HEK293T (cell line): ENCODE measurements around the gene DLG2.

ENCODE experiments used
- CTCF ChIA-PET: fragments of 350-600 bp; formaldehyde crosslinking; extraction: SDS; loops from one replicate; lab custom pipeline; 2021; ENCODE audit warnings: antibody characterized with exemption, inconsistent platforms; lab: Yijun Ruan, JAX
- POLR2A ChIA-PET: fragments of 350-600 bp; formaldehyde crosslinking; extraction: SDS; loops from one replicate; lab custom pipeline; 2020; ENCODE audit warnings: antibody characterized with exemption, inconsistent platforms; lab: Yijun Ruan, JAX
- DNase-seq: peaks from one replicate; pipeline ENCODE4 v3.0.0; 2012; ENCODE audit warnings: mixed read lengths; ENCODE audit errors: extremely low spot score
- ARNT ChIP-seq: fragments of 450-650 bp; IDR thresholded peaks from 2 replicates; pipeline ENCODE4 v1.6.1; 2017; ENCODE audit warnings: mild to moderate bottlenecking
- BHLHE40 ChIP-seq: fragments of 450-650 bp; IDR thresholded peaks from 2 replicates; pipeline ENCODE4 v1.6.1; 2016; ENCODE audit warnings: mild to moderate bottlenecking, moderate library complexity, borderline replicate concordance
- CTBP1 ChIP-seq: fragments of 450-650 bp; IDR thresholded peaks from 2 replicates; pipeline ENCODE4 v1.6.1; 2016; ENCODE audit warnings: borderline replicate concordance
- ELF4 ChIP-seq: fragments of 450-650 bp; IDR thresholded peaks from 2 replicates; pipeline ENCODE4 v1.6.1; 2017; ENCODE audit warnings: antibody characterized with exemption
- FOXA1 ChIP-seq: fragments of 450-650 bp; IDR thresholded peaks from 2 replicates; pipeline ENCODE4 v1.6.1; 2016; ENCODE audit warnings: mild to moderate bottlenecking
- FOXK2 ChIP-seq: fragments of 450-650 bp; IDR thresholded peaks from 2 replicates; pipeline ENCODE4 v1.6.1; 2016; ENCODE audit warnings: mild to moderate bottlenecking
- FOXM1 ChIP-seq: fragments of 450-650 bp; IDR thresholded peaks from 2 replicates; pipeline ENCODE4 v1.6.1; 2017; ENCODE audit warnings: mild to moderate bottlenecking, borderline replicate concordance
- HDGF ChIP-seq: fragments of 450-650 bp; IDR thresholded peaks from 2 replicates; pipeline ENCODE4 v1.6.1; 2017; ENCODE audit warnings: antibody characterized with exemption, borderline replicate concordance
- L3MBTL2 ChIP-seq: fragments of 450-650 bp; conservative IDR thresholded peaks from 2 replicates; pipeline ENCODE4 v1.6.1; 2016; ENCODE audit warnings: mild to moderate bottlenecking
- LEF1 ChIP-seq: fragments of 450-650 bp; IDR thresholded peaks from 2 replicates; pipeline ENCODE4 v1.6.1; 2017; ENCODE audit warnings: mild to moderate bottlenecking, borderline replicate concordance
- NFRKB ChIP-seq: fragments of 450-650 bp; IDR thresholded peaks from 2 replicates; pipeline ENCODE4 v1.6.1; 2016; ENCODE audit warnings: mild to moderate bottlenecking, moderate library complexity
- PKNOX1 ChIP-seq: fragments of 450-650 bp; IDR thresholded peaks from 2 replicates; pipeline ENCODE4 v1.6.1; 2016
- SP1 ChIP-seq: fragments of 450-650 bp; IDR thresholded peaks from 2 replicates; pipeline ENCODE4 v1.6.1; 2017
- SUZ12 ChIP-seq: fragments of 450-650 bp; IDR thresholded peaks from 2 replicates; pipeline ENCODE4 v1.6.1; 2016; ENCODE audit warnings: mild to moderate bottlenecking
- TARDBP ChIP-seq: fragments of 450-650 bp; IDR thresholded peaks from 2 replicates; pipeline ENCODE4 v1.6.1; 2016
- ZNF384 ChIP-seq: fragments of 450-650 bp; IDR thresholded peaks from 2 replicates; pipeline ENCODE4 v1.6.1; 2016

The DLG2 gene

GRCh38 chr11:83613767-83614121 lies 2013.4 kb downstream of the DLG2 start:
- CTCF ChIA-PET: no interaction called here
- no peak for DNase-seq
- TF ChIP-seq L3MBTL2 (no peak), TARDBP (no peak), FOXM1 (no peak), ZNF384 (no peak), PKNOX1 (no peak), SP1 (no peak), BHLHE40 (no peak), CTBP1 (no peak)
- POLR2A ChIA-PET: no interaction called here

DNA sequence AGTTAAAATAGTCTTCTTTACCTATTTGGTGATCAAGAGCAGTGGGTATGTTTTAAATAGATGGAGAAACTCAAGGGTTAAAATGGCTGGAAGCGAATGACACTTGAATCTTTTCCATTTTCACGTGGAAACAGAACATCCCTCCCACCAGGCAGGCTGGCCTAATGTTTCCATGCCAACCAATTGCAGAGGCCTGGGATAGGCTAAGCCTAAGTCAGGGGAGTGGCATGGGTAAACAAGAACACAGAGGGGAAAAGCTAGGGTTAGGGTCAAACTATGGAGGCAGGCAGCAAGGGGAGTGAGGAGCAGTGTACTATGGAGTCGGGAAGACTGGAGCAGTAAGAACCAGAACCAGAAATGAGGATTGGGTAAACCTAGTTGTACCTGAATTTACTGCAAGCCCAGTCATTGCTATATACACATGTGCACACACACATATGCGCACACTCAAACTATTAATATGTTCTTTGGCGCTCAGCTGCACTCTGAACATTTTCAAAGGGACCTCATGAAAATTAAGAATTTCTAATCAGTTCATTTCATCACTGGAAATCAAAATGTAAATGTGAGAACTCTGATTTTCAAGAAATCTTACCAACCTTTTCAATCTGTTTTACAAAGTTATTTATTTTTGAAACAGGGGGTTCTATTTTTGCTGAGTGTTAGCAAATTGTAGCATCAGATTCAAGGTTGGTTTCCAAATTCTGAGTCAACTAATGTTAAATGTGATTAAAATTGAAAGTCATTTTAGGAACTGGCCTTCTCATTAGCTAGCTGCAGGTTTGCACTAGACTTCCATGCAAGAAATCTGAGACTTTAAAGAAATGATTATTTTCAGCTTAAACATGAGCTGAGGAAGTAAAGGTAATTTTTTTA lies 2014.0 kb downstream of the DLG2 start:
- POLR2A ChIA-PET: no interaction called here
- no peak for DNase-seq
- CTCF ChIA-PET: no interaction called here
- TF ChIP-seq FOXK2 (no peak), ARNT (no peak)

- no peak for DNase-seq
- no peak for TF ChIP-seq FOXA1
- ChIA-PET CTCF (no interaction called here), POLR2A (no interaction called here)
Observed at GRCh38 chr11:83611600-83611999, 2015.5 kb downstream of the DLG2 start.

GRCh38 chr11:83611031-83611430 lies 2016.1 kb downstream of the DLG2 start:
- TF ChIP-seq ZNF384 (no peak), FOXA1 (no peak), FOXK2 (no peak), ARNT (no peak), PKNOX1 (no peak), CTBP1 (no peak), SP1 (no peak), FOXM1 (no peak), SUZ12 (no peak), LEF1 (no peak), ELF4 (no peak), L3MBTL2 (no peak), NFRKB (no peak)
- ChIA-PET POLR2A (no interaction called here), CTCF (no interaction called here)
- no peak for DNase-seq

DNA sequence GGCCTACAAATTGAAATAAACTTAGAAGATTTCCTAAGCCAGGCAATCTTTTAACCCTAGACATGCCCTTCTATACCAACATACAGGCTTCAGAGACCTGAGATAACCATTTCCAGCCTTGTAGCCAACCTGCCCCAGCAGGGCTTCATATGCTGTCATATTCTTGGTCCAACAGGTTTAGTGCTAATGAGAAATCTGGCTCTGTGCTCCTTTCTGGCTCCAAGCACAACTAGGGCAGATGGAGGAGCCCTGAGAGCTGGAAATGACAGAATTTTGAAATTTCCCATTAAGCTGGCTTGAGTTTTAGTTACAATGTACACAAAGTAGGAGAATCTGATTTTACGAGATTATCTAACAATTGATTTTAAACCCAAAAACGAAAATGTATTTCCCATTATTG lies 2018.0 kb downstream of the DLG2 start:
- ChIA-PET POLR2A (no interaction called here), CTCF (no interaction called here)
- no peak for TF ChIP-seq SP1
- no peak for TF ChIP-seq HDGF
- DNase-seq: no peak

- no peak for TF ChIP-seq FOXK2
- TF ChIP-seq ELF4: no peak
- no peak for TF ChIP-seq HDGF
- no peak for TF ChIP-seq ARNT
- TF ChIP-seq FOXA1: no peak
- POLR2A ChIA-PET: no interaction called here
- no peak for DNase-seq
- CTCF ChIA-PET: no interaction called here
Observed at GRCh38 chr11:83608571-83608970, 2018.6 kb downstream of the DLG2 start.

DNA sequence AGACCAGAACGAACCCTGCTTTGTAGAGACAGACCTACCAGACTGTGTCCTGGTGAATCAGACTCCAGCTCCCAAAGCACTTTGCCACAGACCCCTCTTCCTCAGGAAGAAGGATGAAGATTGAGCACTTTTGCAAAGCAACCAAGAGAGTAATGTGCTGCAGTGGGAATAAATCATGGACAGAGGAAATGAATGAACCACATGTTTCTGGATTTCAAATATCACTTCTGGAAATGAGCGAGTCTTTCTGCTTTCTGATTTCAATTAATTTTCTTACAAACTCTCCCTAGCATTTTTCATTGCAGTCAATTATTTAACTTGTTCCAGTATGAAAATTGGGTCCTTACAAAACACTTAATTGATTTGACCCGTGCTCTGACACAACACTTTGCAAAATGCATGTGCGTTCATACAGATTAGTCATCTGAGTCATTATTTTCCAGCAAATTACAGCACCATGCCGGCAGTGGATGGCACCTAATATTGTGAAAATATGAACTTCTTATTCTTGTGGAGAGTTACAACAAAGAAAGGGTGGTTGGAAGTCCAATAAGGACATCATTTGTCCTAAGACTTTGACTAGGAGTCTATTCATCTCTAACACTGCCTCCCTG lies 2025.1 kb downstream of the DLG2 start:
- TF ChIP-seq CTBP1: no peak
- TF ChIP-seq BHLHE40: no peak
- no peak for TF ChIP-seq LEF1
- no peak for TF ChIP-seq NFRKB
- TF ChIP-seq ZNF384: no peak
- TF ChIP-seq HDGF: no peak
- TF ChIP-seq L3MBTL2: no peak
- no peak for TF ChIP-seq SUZ12
- no peak for TF ChIP-seq PKNOX1
- TF ChIP-seq FOXM1: no peak
- no peak for TF ChIP-seq ARNT
- TF ChIP-seq FOXA1: no peak
- TF ChIP-seq TARDBP: no peak
- TF ChIP-seq SP1: no peak
- no peak for TF ChIP-seq ELF4
- no peak for TF ChIP-seq FOXK2
- ChIA-PET POLR2A (no interaction called here), CTCF (no interaction called here)
- DNase-seq: no peak
